K562 (cell line): Measurements from ENCODE around the gene BDP1. TPM values are rescaled to one million over a fixed set of nuclear protein-coding genes. Genes with fewer than 3 reads are reported as not detected.

ENCODE experiments used
- ARID1B ChIP-seq: fragments of 450-650 bp; IDR thresholded peaks from 2 replicates; pipeline ENCODE4 v1.6.1; 2016; ENCODE audit warnings: antibody characterized with exemption, mild to moderate bottlenecking, inconsistent platforms
- DIDO1 ChIP-seq: fragments of 450-650 bp; IDR thresholded peaks from 2 replicates; pipeline ENCODE4 v1.6.1; 2016; ENCODE audit warnings: low read depth, missing biosample characterization, missing genetic modification characterization
- DPF2 ChIP-seq: fragments of 450-650 bp; IDR thresholded peaks from 2 replicates; pipeline ENCODE4 v1.6.1; 2016
- EGR1 ChIP-seq: fragments of 450-650 bp; conservative IDR thresholded peaks from 2 replicates; pipeline ENCODE4 v1.6.1; 2017; ENCODE audit warnings: mild to moderate bottlenecking
- MED1 ChIP-seq: sonication (generic); formaldehyde crosslinking; IDR thresholded peaks from 2 replicates; pipeline ENCODE4 v1.8.1; 2023; ENCODE audit warnings: missing genetic modification reagents, borderline replicate concordance
- MTA1 ChIP-seq: fragments of 450-650 bp; IDR thresholded peaks from 2 replicates; pipeline ENCODE4 v1.6.1; 2017; ENCODE audit warnings: borderline replicate concordance
- MXD1 ChIP-seq: fragments of 250-450 bp; sonication (Bioruptor Pico); IDR thresholded peaks from 2 replicates; pipeline ENCODE4 v1.8.0; 2021; ENCODE audit warnings: borderline replicate concordance, mild to moderate bottlenecking, moderate library complexity; ENCODE audit not compliant: poor library complexity, severe bottlenecking
- RBFOX2 ChIP-seq: fragments of 200-400 bp; formaldehyde crosslinking; IDR thresholded peaks from 2 replicates; pipeline ENCODE4 v1.6.1; 2017; ENCODE audit warnings: low read depth, mild to moderate bottlenecking, low read length, moderate library complexity
- REST ChIP-seq, 2 experiments: fragments of 450-650 bp; formaldehyde crosslinking in 1 of 2; IDR thresholded peaks; 2 replicates each; pipeline versions ENCODE4 v1.4.0 to v1.6.1; 2014 to 2020; ENCODE audit warnings: mild to moderate bottlenecking in 2 of 2, borderline replicate concordance in 1 of 2, low read depth in 1 of 2
- TAF9B ChIP-seq: fragments of 450-650 bp; IDR thresholded peaks from 2 replicates; pipeline ENCODE4 v1.6.1; 2018; ENCODE audit warnings: mild to moderate bottlenecking; ENCODE audit not compliant: partially characterized antibody
- TGIF2 ChIP-seq: sonication (generic); formaldehyde crosslinking; IDR thresholded peaks from 2 replicates; pipeline ENCODE4 v1.8.1; 2022; ENCODE audit warnings: mild to moderate bottlenecking, missing genetic modification reagents, moderate library complexity
- ZNF766 ChIP-seq: fragments of 200-800 bp; sonication (Bioruptor generic); conservative IDR thresholded peaks from 2 replicates; pipeline ENCODE4 v1.6.1; 2016; ENCODE audit warnings: missing genetic modification characterization, missing compliant biosample characterization
- polyA plus RNA-seq, 8 experiments: library from polyadenylated mRNA; depleted of rRNA in 4 of 8; stranded (reverse) in 5 of 8; unstranded in 3 of 8; fragments of >200 nt; fragmentation: Nextera tagmentation in 2 of 8; fragmentation: Illumina TruSeq in 1 of 8; extraction: Ambion mirVana in 2 of 8; extraction: Trizol in 1 of 8; gene quantifications; 2 replicates each; pipeline versions ENCODE4 v1.2.1 to v1.2.3, GENCODE V29; 2011 to 2014; ENCODE audit warnings: inconsistent platforms in 1 of 8, missing spikeins in 1 of 8
- total RNA-seq, 7 experiments: library from RNA; depleted of rRNA in 6 of 7; stranded (reverse); fragments of >200 nt in 6 of 7; fragmentation: Illumina TruSeq in 2 of 7; extraction: Trizol in 2 of 7; gene quantifications; 2 replicates each; pipeline versions ENCODE4 v1.2.1 to v1.2.3, GENCODE V29; 2011 to 2021; ENCODE audit warnings: low replicate concordance in 1 of 7

Gene BDP1
- total and polyA plus RNA-seq, 9 of the 15 experiments (the other 6 are each of a cell fraction or from before 2014, with no cell fraction given): 6.9 to 47.3 (median 23.9) TPM

GRCh38 chr5:71586941-71587765 lies 131.7 kb downstream of the BDP1 start, which contains the start of gene MCCC2 (continued):
- TF ChIP-seq REST (IDR thresholded peaks at IDR 0.05; ENCODE audit: borderline replicate concordance) (peak; percentile 56), REST (CRISPR knock-in tag; IDR thresholded peaks at IDR 0.05; ENCODE audit: low read depth) (no peak; the same call in 1 of the 2 replicates), EGR1 (peak; percentile 57), MXD1 (CRISPR knock-in tag) (peak; percentile 1), TAF9B (peak; percentile 67), DIDO1 (tag) (no peak), TGIF2 (CRISPR knock-in tag) (0 out of 2 replicates have a peak, but pooled peaks have one; percentile 35), DPF2 (peak; percentile 63), MED1 (CRISPR knock-in tag) (no peak), ZNF766 (CRISPR knock-in tag) (peak; percentile 72), MTA1 (0 out of 2 replicates have a peak, but pooled peaks have one; percentile 60), RBFOX2 (peak; percentile 97), ARID1B (peak; percentile 46; the same call in 1 of the 2 replicates)
